SU-DHL-6 (cell line): ENCODE measurements around the gene UHRF2.

Experiments
- EZH2phosphoT487 ChIP-seq: fragments of 200-600 bp; sonication (generic), shearing (Covaris generic); conservative IDR thresholded peaks from 2 replicates; pipeline ENCODE4 v1.6.1; 2018; ENCODE audit warnings: mild to moderate bottlenecking, antibody characterized with exemption, low read length, moderate library complexity, mixed read lengths
- TF ChIP-seq, protein P1 (sequence below): fragments of 200-600 bp; sonication (generic); IDR thresholded peaks from one replicate; pipeline ENCODE4 v1.5.1; 2017; ENCODE audit warnings: antibody characterized with exemption, mild to moderate bottlenecking, low read length, moderate library complexity; ENCODE audit not compliant: insufficient read depth, poor library complexity, severe bottlenecking

DNA sequence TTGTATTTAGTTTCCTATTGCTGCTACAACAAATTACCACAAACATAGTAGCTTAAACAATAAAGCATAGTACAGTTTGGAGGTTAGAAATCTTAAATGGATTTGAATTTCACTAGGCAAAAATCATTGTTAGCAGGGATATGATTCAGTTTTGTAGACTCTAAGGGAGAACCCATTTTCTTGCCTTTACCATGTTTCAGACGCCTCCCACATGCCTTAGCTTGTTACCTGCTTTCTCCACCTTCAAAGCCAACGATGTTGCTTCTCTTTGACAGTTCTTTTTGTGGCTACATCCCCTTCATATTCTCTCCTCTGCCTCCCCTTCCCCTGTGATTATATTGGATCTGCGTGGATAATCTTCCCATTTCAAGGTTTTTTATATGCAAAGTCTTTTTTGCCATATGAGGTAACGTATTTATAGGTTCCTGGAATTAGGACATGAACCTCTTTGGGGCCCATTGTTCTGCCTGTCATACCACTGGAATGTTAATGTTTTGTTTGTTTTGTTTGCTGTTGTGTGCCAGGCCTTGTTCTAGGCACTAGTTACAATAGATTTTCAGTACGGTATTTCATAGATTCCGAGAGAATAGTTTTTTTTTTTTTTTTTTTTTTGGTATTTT lies 54.1 kb downstream of the UHRF2 start:
- TF ChIP-seq, protein P1, sequence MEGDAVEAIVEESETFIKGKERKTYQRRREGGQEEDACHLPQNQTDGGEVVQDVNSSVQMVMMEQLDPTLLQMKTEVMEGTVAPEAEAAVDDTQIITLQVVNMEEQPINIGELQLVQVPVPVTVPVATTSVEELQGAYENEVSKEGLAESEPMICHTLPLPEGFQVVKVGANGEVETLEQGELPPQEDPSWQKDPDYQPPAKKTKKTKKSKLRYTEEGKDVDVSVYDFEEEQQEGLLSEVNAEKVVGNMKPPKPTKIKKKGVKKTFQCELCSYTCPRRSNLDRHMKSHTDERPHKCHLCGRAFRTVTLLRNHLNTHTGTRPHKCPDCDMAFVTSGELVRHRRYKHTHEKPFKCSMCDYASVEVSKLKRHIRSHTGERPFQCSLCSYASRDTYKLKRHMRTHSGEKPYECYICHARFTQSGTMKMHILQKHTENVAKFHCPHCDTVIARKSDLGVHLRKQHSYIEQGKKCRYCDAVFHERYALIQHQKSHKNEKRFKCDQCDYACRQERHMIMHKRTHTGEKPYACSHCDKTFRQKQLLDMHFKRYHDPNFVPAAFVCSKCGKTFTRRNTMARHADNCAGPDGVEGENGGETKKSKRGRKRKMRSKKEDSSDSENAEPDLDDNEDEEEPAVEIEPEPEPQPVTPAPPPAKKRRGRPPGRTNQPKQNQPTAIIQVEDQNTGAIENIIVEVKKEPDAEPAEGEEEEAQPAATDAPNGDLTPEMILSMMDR = no peak
- no peak for TF ChIP-seq EZH2phosphoT487
